Activated CD8-positive, alpha-beta T cell treated with anti-CD3 and anti-CD28 coated beads for 36 hours (primary cell): Measurements from ENCODE around the gene MIAT. TPM values are rescaled to one million over a fixed set of nuclear protein-coding genes. Genes with fewer than 3 reads are reported as not detected.

Experiments
- ATAC-seq: fragments of 200-7000 bp; cut with Tn5 transposase; one replicate; pipeline ENCODE4 v1.10.0; 2021; ENCODE audit warnings: mild to moderate bottlenecking, moderate library complexity
- CTCF ChIA-PET: fragments of 350-600 bp; sonication (Branson Sonifier 250); formaldehyde crosslinking; loops from one replicate; lab custom pipeline; 2021; ENCODE audit warnings: antibody characterized with exemption; lab: Charles Lee
- POLR2A ChIA-PET: fragments of 350-600 bp; sonication (Branson Sonifier 250); formaldehyde crosslinking; loops from one replicate; lab custom pipeline; 2021; ENCODE audit warnings: antibody characterized with exemption; lab: Charles Lee
- DNase-seq: peaks from one replicate; pipeline ENCODE4 v3.0.0-alpha.2; 2020
- H3K27ac Mint-ChIP-seq: one replicate; pipeline ENCODE4 v1.8.0; 2021; ENCODE audit warnings: mild to moderate bottlenecking, mixed read lengths
- H3K27me3 Mint-ChIP-seq: one replicate; pipeline ENCODE4 v1.8.0; 2021; ENCODE audit warnings: mixed read lengths
- H3K36me3 Mint-ChIP-seq: one replicate; pipeline ENCODE4 v1.8.0; 2021; ENCODE audit warnings: low read depth, mixed read lengths
- H3K4me1 Mint-ChIP-seq: one replicate; pipeline ENCODE4 v1.8.0; 2021; ENCODE audit warnings: low read depth, mixed read lengths
- H3K4me3 Mint-ChIP-seq: one replicate; pipeline ENCODE4 v1.8.0; 2021; ENCODE audit warnings: mild to moderate bottlenecking, moderate library complexity, mixed read lengths
- H3K9me3 Mint-ChIP-seq: one replicate; pipeline ENCODE4 v1.8.0; 2021; ENCODE audit warnings: mixed read lengths
- intact Hi-C: fragments of 100-400 bp; cut with micrococcal nuclease; formaldehyde crosslinking; loops from one replicate; pipeline ENCODE4 v1.10.0; 2022
- total RNA-seq, 2 experiments: library from RNA; stranded (reverse); gene quantifications; one replicate each; pipeline ENCODE4 v1.2.3, GENCODE V29; 2021
- TF ChIP-seq, protein P1 (sequence below): fragments of 200-600 bp; IDR thresholded peaks from one replicate; pipeline ENCODE4 v1.8.0; 2022; ENCODE audit warnings: antibody characterized with exemption, mild to moderate bottlenecking

The MIAT gene
- total RNA-seq, 2 experiments from 2014 or later, result 11.6 to 11.9 TPM

DNA sequence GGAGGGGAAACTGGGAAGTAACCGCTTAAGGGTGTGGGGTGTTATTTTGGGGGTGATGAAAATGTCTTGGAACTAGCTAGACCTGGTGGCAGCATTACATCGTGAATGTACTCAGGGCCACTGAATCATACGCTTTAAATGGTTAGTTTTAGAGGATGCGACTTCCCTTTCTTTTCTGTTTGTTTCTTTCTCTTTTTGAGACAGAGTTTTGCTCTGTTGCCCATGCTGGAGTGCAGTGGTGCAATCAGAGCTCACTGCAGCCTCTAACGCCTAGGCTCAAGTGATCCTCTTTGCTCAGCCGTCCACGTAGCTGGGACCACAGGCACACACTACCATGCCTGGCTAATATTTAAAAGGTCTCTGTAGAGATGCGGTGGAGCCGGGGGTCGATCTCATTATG is 5.6 kb upstream of the MIAT start:
- no peaks in the 10 kb centered on the region for H3K27me3 Mint-ChIP-seq
- POLR2A ChIA-PET, result no interaction called here
- intact Hi-C loops, result no loop called here
- TF ChIP-seq, protein P1, sequence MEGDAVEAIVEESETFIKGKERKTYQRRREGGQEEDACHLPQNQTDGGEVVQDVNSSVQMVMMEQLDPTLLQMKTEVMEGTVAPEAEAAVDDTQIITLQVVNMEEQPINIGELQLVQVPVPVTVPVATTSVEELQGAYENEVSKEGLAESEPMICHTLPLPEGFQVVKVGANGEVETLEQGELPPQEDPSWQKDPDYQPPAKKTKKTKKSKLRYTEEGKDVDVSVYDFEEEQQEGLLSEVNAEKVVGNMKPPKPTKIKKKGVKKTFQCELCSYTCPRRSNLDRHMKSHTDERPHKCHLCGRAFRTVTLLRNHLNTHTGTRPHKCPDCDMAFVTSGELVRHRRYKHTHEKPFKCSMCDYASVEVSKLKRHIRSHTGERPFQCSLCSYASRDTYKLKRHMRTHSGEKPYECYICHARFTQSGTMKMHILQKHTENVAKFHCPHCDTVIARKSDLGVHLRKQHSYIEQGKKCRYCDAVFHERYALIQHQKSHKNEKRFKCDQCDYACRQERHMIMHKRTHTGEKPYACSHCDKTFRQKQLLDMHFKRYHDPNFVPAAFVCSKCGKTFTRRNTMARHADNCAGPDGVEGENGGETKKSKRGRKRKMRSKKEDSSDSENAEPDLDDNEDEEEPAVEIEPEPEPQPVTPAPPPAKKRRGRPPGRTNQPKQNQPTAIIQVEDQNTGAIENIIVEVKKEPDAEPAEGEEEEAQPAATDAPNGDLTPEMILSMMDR, result no peak
- no peak overlapping the region for H3K27ac Mint-ChIP-seq
- CTCF ChIA-PET, result interaction anchor here (1.0 to 1.9 kb wide), 4 partner anchors 11 to 148 kb away, joined by 3 to 8 read pairs (median 3); no protein-coding TSS in a partner anchor
- DNase-seq (no peak), ATAC-seq (no peak)
- no peaks in the 10 kb centered on the region for H3K36me3 Mint-ChIP-seq
- no peak overlapping the region for H3K4me3 Mint-ChIP-seq
- no peaks in the 10 kb centered on the region for H3K9me3 Mint-ChIP-seq
- H3K4me1 Mint-ChIP-seq, result peaks cover 40% of the 10 kb centered on the region

DNA sequence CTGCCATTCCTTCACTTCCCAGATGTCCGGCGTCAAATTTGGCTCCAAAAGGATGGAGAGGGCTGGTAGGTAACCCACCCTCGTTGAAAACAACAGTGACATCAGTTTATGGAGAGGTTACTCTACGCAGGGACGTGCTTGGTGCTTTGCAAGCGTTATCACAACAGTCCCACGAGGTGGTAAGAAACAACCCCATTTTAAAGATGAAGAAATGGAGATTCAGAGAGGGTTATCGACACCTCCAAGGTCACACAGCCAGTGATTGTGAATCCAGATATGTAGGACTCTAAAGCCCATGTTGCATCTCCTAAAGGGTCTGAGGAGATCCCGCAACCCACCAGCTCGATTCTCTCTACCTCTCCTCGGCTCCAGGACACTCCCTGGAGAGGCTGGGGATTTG is 773 bp downstream of the MIAT start:
- CTCF ChIA-PET, result no interaction called here
- DNase-seq, result peak; percentile 36
- H3K27ac Mint-ChIP-seq, result peak overlapping the region; percentile 87

DNA sequence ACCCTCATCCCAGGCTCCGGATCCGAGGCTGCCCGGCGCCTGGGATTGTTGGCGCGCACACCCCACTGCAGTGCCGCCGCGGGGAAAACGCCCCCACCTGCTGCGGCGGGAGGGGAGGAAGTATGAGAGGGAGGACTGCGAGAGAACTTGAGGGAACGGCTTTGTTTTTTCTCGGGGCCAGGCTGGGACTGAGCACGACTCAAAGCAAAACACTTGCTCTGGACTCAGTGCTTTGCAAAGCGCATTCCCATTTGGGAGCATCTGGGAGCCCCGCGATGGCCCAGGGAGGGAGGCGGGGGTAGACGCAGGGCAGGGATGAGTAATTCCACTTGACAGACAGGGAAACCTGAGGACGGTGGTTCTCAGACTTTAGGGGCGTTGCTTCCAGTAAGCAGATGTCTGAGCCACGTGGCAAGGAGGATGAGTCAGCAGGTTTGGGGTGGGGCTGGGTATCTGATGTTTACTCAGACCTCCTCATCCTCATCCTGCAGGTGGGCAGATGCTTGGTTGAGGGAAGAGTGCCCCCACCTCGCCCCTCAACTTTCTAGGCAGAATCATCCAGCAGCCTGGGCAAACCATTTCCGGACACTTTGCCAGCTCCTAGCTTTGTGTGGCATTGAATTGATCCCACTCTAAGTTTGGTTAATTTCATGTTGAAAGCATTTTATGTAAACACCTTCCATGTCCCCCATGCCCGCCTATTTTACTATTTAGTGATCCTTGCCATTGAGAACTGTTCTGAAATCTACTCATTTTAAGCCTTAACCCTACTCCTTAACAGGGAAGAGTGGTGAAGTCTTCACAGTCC is 1.5 kb downstream of the MIAT start:
- TF ChIP-seq, protein P1, result no peak
- DNase-seq, result peak; percentile 93
- Mint-ChIP-seq H3K27ac (peak overlapping the region; percentile 87), H3K4me1 (peaks cover 30% of the 10 kb centered on the region), H3K9me3 (no peaks in the 10 kb centered on the region), H3K36me3 (no peaks in the 10 kb centered on the region), H3K27me3 (peaks cover 4% of the 10 kb centered on the region), H3K4me3 (peak overlapping the region; percentile 83)
- ChIA-PET POLR2A (interaction anchor here (6.0 kb wide), 1 partner anchor 13 kb away, joined by 33 read pairs; no protein-coding TSS in a partner anchor), CTCF (no interaction called here)
- peak; percentile 82 for ATAC-seq
- intact Hi-C loops, result no loop called here

More for the DNA sequence above, 773 bp downstream of the MIAT start:
- Mint-ChIP-seq H3K36me3 (no peaks in the 10 kb centered on the region), H3K4me3 (peak overlapping the region; percentile 83), H3K27me3 (peaks cover 4% of the 10 kb centered on the region), H3K4me1 (peaks cover 28% of the 10 kb centered on the region), H3K9me3 (no peaks in the 10 kb centered on the region)
- intact Hi-C loops, result no loop called here
- ATAC-seq, result peak; percentile 25
- POLR2A ChIA-PET, result interaction anchor here (0.8 to 6.0 kb wide), 2 partner anchors 13 to 16 kb away, joined by 3 to 33 read pairs; no protein-coding TSS in a partner anchor
- TF ChIP-seq, protein P1, result no peak

DNA sequence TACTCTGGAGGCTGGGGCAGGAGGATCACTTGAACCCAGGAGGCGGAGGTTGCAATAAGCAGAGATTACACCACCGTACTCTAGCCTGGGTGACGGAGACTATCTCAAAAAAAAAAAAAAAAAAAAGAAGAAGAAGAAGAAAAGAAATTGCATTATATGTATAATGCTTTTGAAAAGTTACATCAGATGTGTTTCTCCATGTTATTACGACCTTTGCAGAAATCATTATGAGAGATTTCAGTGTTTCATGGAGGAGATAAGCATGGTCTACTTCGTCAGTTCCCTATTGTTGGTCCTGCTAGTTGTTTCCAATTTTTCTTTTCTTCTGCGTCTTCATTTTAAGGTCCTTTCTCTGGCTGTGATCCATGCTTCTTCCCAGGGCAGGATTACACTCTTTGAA is 3.0 kb downstream of the MIAT start:
- TF ChIP-seq, protein P1, result no peak
- no peaks in the 10 kb centered on the region for H3K36me3 Mint-ChIP-seq
- POLR2A ChIA-PET, result interaction anchor here (6.0 kb wide), 1 partner anchor 11 kb away, joined by 33 read pairs; no protein-coding TSS in a partner anchor
- ATAC-seq, result no peak
- peaks cover 4% of the 10 kb centered on the region for H3K27me3 Mint-ChIP-seq
- H3K4me1 Mint-ChIP-seq, result peaks cover 44% of the 10 kb centered on the region
- intact Hi-C loops, result loop anchor here (10.0 kb wide), 1 partner anchor 296 kb away; no protein-coding TSS in a partner anchor
- peak overlapping the region; percentile 2 for H3K27ac Mint-ChIP-seq
- no peaks in the 10 kb centered on the region for H3K9me3 Mint-ChIP-seq
- CTCF ChIA-PET, result interaction anchor here (1.4 to 1.6 kb wide), 3 partner anchors 10 to 20 kb away, joined by 4 to 6 read pairs (median 4); no protein-coding TSS in a partner anchor
- H3K4me3 Mint-ChIP-seq, result no peak overlapping the region
- no peak for DNase-seq
